ENCODE measurements around the gene SPC24. TPM values are rescaled to one million over a fixed set of nuclear protein-coding genes. Genes with fewer than 3 reads are reported as not detected.

SPC24 gene
- 33.1 and 33.8 TPM in 2 replicates for total RNA-seq

GRCh38 chr19:11155373-11156120, at the start of gene SPC24:
Gene SPC24, minus strand, starts transcription at chr19:11155782. Its CDS starts 6 bp downstream, at chr19:11155776.
- peaks cover 27% of the 10 kb centered on the region for H3K4me1 Mint-ChIP-seq
- H3K27ac Mint-ChIP-seq: peak within 1 kb of the TSS; percentile 81
- H3K4me3 Mint-ChIP-seq: peak within 1 kb of the TSS; percentile 84
- intact Hi-C loops (cut with micrococcal nuclease): loop anchor here (1.0 to 5.0 kb wide), 2 partner anchors 42 to 226 kb away; partner anchors contain the start of gene KANK2
- H3K9me3 Mint-ChIP-seq: no peaks in the 10 kb centered on the region
- peaks cover 13% of the 10 kb centered on the region for H3K36me3 Mint-ChIP-seq (ENCODE audit: low read depth)
- no peaks in the 10 kb centered on the region for H3K27me3 Mint-ChIP-seq
- peak; percentile 98 for DNase-seq

GRCh38 chr19:11204943-11205349, 49.4 kb upstream of the SPC24 start:
- DNase-seq: no peak
- Mint-ChIP-seq H3K36me3 (ENCODE audit: low read depth) (no peaks in the 10 kb centered on the region), H3K27ac (no peak overlapping the region), H3K4me3 (no peak overlapping the region), H3K9me3 (peaks cover under 1% of the 10 kb centered on the region), H3K27me3 (peaks cover 13% of the 10 kb centered on the region), H3K4me1 (peaks cover 2% of the 10 kb centered on the region)
- intact Hi-C loops (cut with micrococcal nuclease): loop anchor here (2.0 to 5.0 kb wide), 2 partner anchors 68 to 168 kb away; no protein-coding TSS in a partner anchor

DNA sequence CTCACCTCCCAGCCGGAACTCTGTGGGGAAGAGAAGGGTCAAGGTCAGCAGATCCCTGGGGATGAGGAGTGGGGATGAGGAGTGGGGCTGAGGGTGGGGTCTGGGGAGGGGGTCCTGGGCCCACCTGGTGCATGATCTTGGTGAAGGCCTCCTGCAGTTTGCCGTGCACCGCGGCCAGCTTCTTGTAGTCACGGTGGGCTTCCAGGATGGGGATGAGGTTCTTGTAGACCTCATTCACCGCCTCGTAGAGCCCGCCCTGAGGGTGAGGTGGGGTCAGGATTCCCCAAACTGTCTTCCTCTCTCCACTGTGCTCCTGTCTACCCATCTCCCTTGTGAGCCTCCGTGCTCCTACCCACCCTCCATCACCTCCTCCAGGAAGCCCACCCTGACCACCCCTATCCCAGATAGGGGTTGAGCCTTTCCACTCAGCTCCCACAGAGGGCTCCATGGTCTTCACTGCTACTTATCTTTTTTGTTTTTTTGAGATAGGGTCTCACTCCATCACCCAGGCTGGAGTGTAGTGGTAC, 48.6 kb upstream of the SPC24 start:
- Mint-ChIP-seq H3K27ac (no peak overlapping the region), H3K36me3 (ENCODE audit: low read depth) (no peaks in the 10 kb centered on the region), H3K9me3 (no peaks in the 10 kb centered on the region), H3K4me3 (no peak overlapping the region), H3K4me1 (peaks cover 2% of the 10 kb centered on the region), H3K27me3 (peaks cover 14% of the 10 kb centered on the region)
- intact Hi-C loops (cut with micrococcal nuclease): loop anchor here (2.0 to 5.0 kb wide), 2 partner anchors 67 to 167 kb away; no protein-coding TSS in a partner anchor
- no peak for DNase-seq

- Mint-ChIP-seq H3K27ac (no peak overlapping the region), H3K4me1 (peaks cover 2% of the 10 kb centered on the region), H3K27me3 (peaks cover 16% of the 10 kb centered on the region), H3K9me3 (no peaks in the 10 kb centered on the region), H3K4me3 (no peak overlapping the region), H3K36me3 (ENCODE audit: low read depth) (no peaks in the 10 kb centered on the region)
- intact Hi-C loops (cut with micrococcal nuclease): loop anchor here (2.0 to 5.0 kb wide), 2 partner anchors 67 to 166 kb away; no protein-coding TSS in a partner anchor
- DNase-seq: peak; percentile 79
These were observed 47.9 kb upstream of the SPC24 start for GRCh38 chr19:11203194-11204075.

GRCh38 chr19:11202488-11203193, 47.1 kb upstream of the SPC24 start:
- Mint-ChIP-seq H3K27ac (no peak overlapping the region), H3K36me3 (ENCODE audit: low read depth) (no peaks in the 10 kb centered on the region), H3K9me3 (no peaks in the 10 kb centered on the region), H3K4me1 (peaks cover 2% of the 10 kb centered on the region), H3K27me3 (peaks cover 17% of the 10 kb centered on the region), H3K4me3 (no peak overlapping the region)
- DNase-seq: no peak
- intact Hi-C loops (cut with micrococcal nuclease): loop anchor here (5.0 kb wide), 1 partner anchor 165 kb away; no protein-coding TSS in a partner anchor

DNA sequence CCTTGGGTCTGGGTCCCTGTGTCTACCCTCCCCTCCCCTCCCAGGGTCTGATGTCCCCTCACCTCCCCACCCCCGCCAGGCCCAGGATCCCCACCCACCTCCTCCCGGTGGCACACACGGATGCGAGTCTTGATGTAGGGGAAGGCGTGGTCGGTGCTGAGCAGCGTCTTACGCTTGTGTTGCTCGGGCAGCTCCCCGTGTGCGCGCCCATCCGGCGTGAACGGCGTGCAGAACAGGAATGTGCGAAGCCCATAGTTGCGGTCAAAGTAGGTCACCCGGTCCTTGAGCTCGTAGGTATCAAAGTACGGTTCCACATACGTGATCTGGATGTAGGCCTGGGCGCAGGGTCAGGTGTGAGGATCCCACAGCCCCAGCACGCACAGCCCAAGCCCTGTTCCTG, 46.2 kb upstream of the SPC24 start:
- no peak for DNase-seq
- H3K27ac Mint-ChIP-seq: no peak overlapping the region
- H3K27me3 Mint-ChIP-seq: peaks cover 17% of the 10 kb centered on the region
- H3K4me1 Mint-ChIP-seq: peaks cover 5% of the 10 kb centered on the region
- no peaks in the 10 kb centered on the region for H3K9me3 Mint-ChIP-seq
- intact Hi-C loops (cut with micrococcal nuclease): loop anchor here (5.0 kb wide), 1 partner anchor 164 kb away; no protein-coding TSS in a partner anchor
- H3K4me3 Mint-ChIP-seq: no peak overlapping the region
- H3K36me3 Mint-ChIP-seq (ENCODE audit: low read depth): no peaks in the 10 kb centered on the region

DNA sequence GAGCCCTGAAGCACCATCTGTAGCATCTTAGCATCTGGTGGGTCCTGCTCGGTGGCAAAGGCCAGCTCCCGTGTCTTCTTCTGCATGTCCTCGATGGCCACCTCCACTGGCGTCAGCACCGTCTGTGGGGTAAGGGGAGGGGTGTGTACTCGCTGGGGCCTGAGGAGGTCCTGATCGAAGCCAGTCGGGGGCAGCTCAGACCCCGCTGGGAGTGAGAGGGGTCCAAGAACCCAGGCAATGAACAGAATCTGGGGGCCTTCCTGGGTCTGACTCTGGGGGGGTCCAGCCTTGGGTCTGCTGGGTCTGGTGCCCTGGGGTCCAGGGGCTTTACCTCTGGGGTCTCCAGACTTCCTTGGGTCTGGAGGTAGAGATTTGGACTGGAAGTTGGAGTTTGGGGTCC, 45.3 kb upstream of the SPC24 start:
- no peak for DNase-seq
- H3K27ac Mint-ChIP-seq: no peak overlapping the region
- no peak overlapping the region for H3K4me3 Mint-ChIP-seq
- peaks cover 20% of the 10 kb centered on the region for H3K27me3 Mint-ChIP-seq
- H3K9me3 Mint-ChIP-seq: no peaks in the 10 kb centered on the region
- no peaks in the 10 kb centered on the region for H3K36me3 Mint-ChIP-seq (ENCODE audit: low read depth)
- peaks cover 7% of the 10 kb centered on the region for H3K4me1 Mint-ChIP-seq
- intact Hi-C loops (cut with micrococcal nuclease): loop anchor here (5.0 kb wide), 1 partner anchor 164 kb away; no protein-coding TSS in a partner anchor

DNA sequence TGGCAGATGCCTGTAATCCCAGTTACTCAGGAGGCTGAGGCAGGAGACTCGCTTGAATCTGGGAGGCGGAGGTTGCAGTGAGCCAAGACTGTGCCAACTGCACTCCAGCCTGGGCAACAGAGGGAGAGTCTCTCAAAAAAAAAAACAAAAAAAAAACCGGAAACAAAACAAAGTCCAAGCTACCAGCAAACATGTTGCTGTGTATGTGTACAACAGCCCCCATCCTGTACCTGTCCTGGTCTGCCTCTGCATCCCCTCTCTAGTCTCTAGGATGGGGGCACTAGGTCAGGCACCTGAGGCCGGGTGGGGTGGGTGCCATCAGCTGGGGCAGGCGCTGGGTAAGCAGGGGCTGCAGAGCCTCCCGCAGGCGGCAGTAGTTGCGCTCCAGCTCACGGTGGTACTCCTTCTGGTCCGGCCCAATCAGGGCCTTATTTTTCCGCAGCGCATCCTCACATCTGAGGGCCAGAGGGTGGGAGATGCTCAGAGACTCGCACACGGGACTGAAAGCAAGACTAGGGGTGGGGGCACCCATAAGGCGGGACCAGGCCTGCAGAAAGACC, 44.5 kb upstream of the SPC24 start:
- H3K4me3 Mint-ChIP-seq: no peak overlapping the region
- H3K27me3 Mint-ChIP-seq: peaks cover 21% of the 10 kb centered on the region
- no peak for DNase-seq
- no peaks in the 10 kb centered on the region for H3K36me3 Mint-ChIP-seq (ENCODE audit: low read depth)
- intact Hi-C loops (cut with micrococcal nuclease): loop anchor here (5.0 kb wide), 1 partner anchor 163 kb away; no protein-coding TSS in a partner anchor
- H3K27ac Mint-ChIP-seq: no peak overlapping the region
- H3K4me1 Mint-ChIP-seq: peaks cover 10% of the 10 kb centered on the region
- no peaks in the 10 kb centered on the region for H3K9me3 Mint-ChIP-seq

- peaks cover 7% of the 10 kb centered on the region for H3K4me1 Mint-ChIP-seq
- H3K9me3 Mint-ChIP-seq: no peaks in the 10 kb centered on the region
- peaks cover 16% of the 10 kb centered on the region for H3K27me3 Mint-ChIP-seq
- DNase-seq: no peak
- H3K4me3 Mint-ChIP-seq: no peak overlapping the region
- intact Hi-C loops (cut with micrococcal nuclease): loop anchor here (5.0 kb wide), 1 partner anchor 42 kb away; the partner anchor contains the start of gene SPC24
- no peaks in the 10 kb centered on the region for H3K36me3 Mint-ChIP-seq (ENCODE audit: low read depth)
- H3K27ac Mint-ChIP-seq: no peak overlapping the region
These were observed 43.9 kb upstream of the SPC24 start for GRCh38 chr19:11199517-11199916.

DNA sequence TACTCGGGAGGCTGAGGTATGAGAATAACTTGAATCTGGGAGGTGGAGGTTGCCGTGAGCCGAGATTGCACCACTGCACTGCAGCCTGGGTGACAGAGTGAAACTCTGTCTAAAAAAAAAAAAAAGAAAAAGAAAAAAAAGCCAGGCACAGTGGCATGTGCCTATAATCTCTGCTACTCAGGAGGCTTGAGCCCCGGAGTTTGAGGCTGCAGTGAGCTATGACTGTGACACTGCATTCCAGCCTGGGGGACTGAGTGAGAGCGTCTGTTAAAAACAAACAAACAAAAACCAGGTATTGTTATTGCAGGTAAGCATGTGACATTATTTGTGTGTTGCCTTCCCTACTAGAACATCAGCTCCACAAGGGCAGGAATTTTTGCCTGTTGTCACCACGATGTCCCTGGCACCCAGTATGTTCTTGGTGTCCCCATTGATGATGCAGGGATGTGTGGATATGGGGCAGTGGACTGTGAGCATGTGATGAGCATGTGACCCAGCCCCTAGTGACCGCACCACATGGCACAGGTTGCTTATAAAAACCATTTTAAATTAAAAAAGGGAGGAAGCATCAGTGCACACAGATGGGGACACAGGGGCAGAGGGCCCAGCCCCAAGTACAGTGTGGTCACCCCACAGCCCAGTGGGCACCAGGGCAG, 43.3 kb upstream of the SPC24 start:
- no peak overlapping the region for H3K27ac Mint-ChIP-seq
- peaks cover 7% of the 10 kb centered on the region for H3K4me1 Mint-ChIP-seq
- no peak overlapping the region for H3K4me3 Mint-ChIP-seq
- DNase-seq: no peak
- H3K36me3 Mint-ChIP-seq (ENCODE audit: low read depth): no peaks in the 10 kb centered on the region
- intact Hi-C loops (cut with micrococcal nuclease): loop anchor here (5.0 kb wide), 1 partner anchor 42 kb away; the partner anchor contains the start of gene SPC24
- peaks cover 16% of the 10 kb centered on the region for H3K27me3 Mint-ChIP-seq
- H3K9me3 Mint-ChIP-seq: no peaks in the 10 kb centered on the region

DNA sequence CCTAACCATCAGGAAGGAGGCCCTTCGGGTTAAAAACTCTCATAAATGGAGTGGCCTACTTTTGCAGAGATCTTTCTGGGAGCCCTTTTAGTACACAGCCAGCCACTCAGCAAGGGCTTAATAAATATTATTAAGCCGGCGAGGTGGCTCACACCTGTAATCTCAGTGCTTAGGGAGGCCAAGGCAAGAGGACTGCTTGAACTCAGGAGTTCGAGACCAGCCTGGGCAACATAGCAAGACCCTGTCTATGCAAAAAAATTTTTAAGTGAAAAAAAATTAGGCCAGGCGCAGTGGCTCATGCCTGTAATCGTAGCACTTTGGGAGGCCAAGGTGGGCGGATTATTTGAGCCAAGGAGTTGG, 42.6 kb upstream of the SPC24 start:
- Mint-ChIP-seq H3K9me3 (no peaks in the 10 kb centered on the region), H3K36me3 (ENCODE audit: low read depth) (no peaks in the 10 kb centered on the region), H3K27ac (no peak overlapping the region), H3K27me3 (peaks cover 16% of the 10 kb centered on the region), H3K4me1 (peaks cover 7% of the 10 kb centered on the region), H3K4me3 (peak overlapping the region; percentile 77)
- DNase-seq: no peak
- intact Hi-C loops (cut with micrococcal nuclease): loop anchor here (5.0 kb wide), 1 partner anchor 41 kb away; the partner anchor contains the start of gene SPC24
